K562 (cell line): ENCODE results near the gene RNLS. TPM values are rescaled to one million over a fixed set of nuclear protein-coding genes. Genes with fewer than 3 reads are reported as not detected.

ENCODE experiments used
- ATAC-seq: fragments of 200-7000 bp; cut with Tn5 transposase; 3 replicates; pipeline ENCODE4 v1.9.1; 2020; ENCODE audit warnings: moderate library complexity
- BruUV-seq: library from RNA; stranded (reverse); fragments of 400-500 nt; replicated peaks from 2 replicates; lab custom pipeline; 2021; lab: Mats Ljungman, UMichigan
- CTCF ChIA-PET: fragments of 300-600 bp; formaldehyde crosslinking; extraction: SDS; loops from one replicate; lab custom pipeline; 2021; ENCODE audit warnings: low intra/inter-chr PET ratio; lab: Yijun Ruan, JAX
- POLR2A ChIA-PET: fragments of 300-600, 350-650 bp; sonication (Branson Sonifier 250); formaldehyde crosslinking; extraction: SDS; loops from one replicate; lab custom pipeline; 2021; ENCODE audit warnings: antibody characterized with exemption, inconsistent platforms; lab: Yijun Ruan, JAX
- DNase-seq, 4 experiments: peaks; one replicate each; pipeline versions ENCODE4 v3.0.0 to v3.0.0-alpha.2; 2011 to 2018; ENCODE audit warnings: low spot score in 3 of 4, mixed read lengths in 3 of 4; ENCODE audit errors: extremely low read depth in 1 of 4
- FAIRE-seq: peaks from 2 replicates; lab custom pipeline; 2011; peaks lifted over from hg19 to GRCh38; lab: Jason Lieb, UNC
- H2AFZ ChIP-seq: 2 replicates; pipeline ENCODE4 v1.6.0; 2011; ENCODE audit warnings: low read depth, low read length, control low read depth, inconsistent platforms
- H3K27ac ChIP-seq: fragments of 200-600 bp; 3 replicates; pipeline ENCODE4 v1.8.0; 2011; ENCODE audit warnings: low read depth, mild to moderate bottlenecking, control low read depth, inconsistent platforms, low read length, moderate library complexity, mixed read lengths; ENCODE audit errors: extremely low read depth
- H3K27me3 ChIP-seq, 2 experiments: fragments of 300-600 bp in 1 of 2; 2 replicates in 1 of 2; 3 replicates in 1 of 2; pipeline versions ENCODE4 v1.6.0 to v1.8.0; 2011; ENCODE audit warnings: inconsistent platforms in 2 of 2, low read length in 2 of 2, mild to moderate bottlenecking in 1 of 2, mixed read lengths in 1 of 2, moderate library complexity in 1 of 2; ENCODE audit not compliant: control insufficient read depth in 2 of 2, insufficient read depth in 2 of 2
- H3K36me3 ChIP-seq: fragments of 300-600 bp; 3 replicates; pipeline ENCODE4 v1.8.0; 2011; ENCODE audit warnings: mild to moderate bottlenecking, low read length, inconsistent platforms; ENCODE audit not compliant: control insufficient read depth, insufficient read depth
- H3K4me1 ChIP-seq, 2 experiments: fragments of 200-600 bp in 1 of 2; replicated peaks in 1 of 2; 2 replicates in 1 of 2; 3 replicates in 1 of 2; pipeline versions ENCODE4 v1.5.1 to v1.8.0; 2011; ENCODE audit warnings: inconsistent platforms in 2 of 2, low read length in 2 of 2, mild to moderate bottlenecking in 1 of 2, mixed read lengths in 1 of 2, moderate library complexity in 1 of 2; ENCODE audit not compliant: control insufficient read depth in 2 of 2, insufficient read depth in 2 of 2
- H3K4me2 ChIP-seq: 2 replicates; pipeline ENCODE4 v1.6.1; 2011; ENCODE audit warnings: low read length, control low read depth, inconsistent platforms, mixed read lengths; ENCODE audit not compliant: insufficient read depth
- H3K4me3 ChIP-seq: fragments of 200-600 bp; sonication (generic), shearing (Covaris generic); 2 replicates; pipeline ENCODE4 v1.5.1; 2016; ENCODE audit warnings: control low read depth, inconsistent platforms
- H3K79me2 ChIP-seq: fragments of 200-600 bp; 3 replicates; pipeline ENCODE4 v1.8.0; 2011; ENCODE audit warnings: low read length, inconsistent platforms; ENCODE audit not compliant: control insufficient read depth, insufficient read depth
- H3K9ac ChIP-seq, 2 experiments: 2 replicates each; pipeline versions ENCODE4 v1.6.0 to v1.6.1; 2011; ENCODE audit warnings: low read depth in 2 of 2, low read length in 2 of 2, control low read depth in 1 of 2, inconsistent platforms in 1 of 2, mild to moderate bottlenecking in 1 of 2, mixed read lengths in 1 of 2; ENCODE audit not compliant: insufficient read depth in 1 of 2
- H3K9me1 ChIP-seq: one replicate; pipeline ENCODE4 v1.6.0; 2011; ENCODE audit warnings: inconsistent platforms, mild to moderate bottlenecking, low read length, moderate library complexity; ENCODE audit not compliant: control insufficient read depth, insufficient read depth
- H3K9me3 ChIP-seq: replicated peaks from 2 replicates; pipeline ENCODE4 v1.5.1; 2011; ENCODE audit warnings: low read depth, low read length, inconsistent platforms; ENCODE audit not compliant: control insufficient read depth, insufficient read depth
- H4K20me1 ChIP-seq: replicated peaks from 2 replicates; pipeline ENCODE4 v1.6.1; 2011; ENCODE audit warnings: low read length, inconsistent platforms, mixed read lengths; ENCODE audit not compliant: control insufficient read depth, insufficient read depth
- CCNT2 ChIP-seq: IDR thresholded peaks from 2 replicates; pipeline ENCODE4 v1.6.1; 2011; ENCODE audit warnings: borderline replicate concordance, low read depth, mild to moderate bottlenecking, moderate library complexity, mixed read lengths, low read length; ENCODE audit not compliant: insufficient read length; ENCODE audit errors: extremely low read depth
- DDX20 ChIP-seq: fragments of 450-650 bp; IDR thresholded peaks from 2 replicates; pipeline ENCODE4 v1.6.1; 2016; ENCODE audit warnings: missing genetic modification characterization, low read depth, mild to moderate bottlenecking, missing compliant biosample characterization, moderate library complexity
- NCOA1 ChIP-seq: fragments of 450-650 bp; IDR thresholded peaks from 2 replicates; pipeline ENCODE4 v1.6.1; 2016; ENCODE audit warnings: low read depth
- NEUROD1 ChIP-seq: fragments of 150-350 bp; IDR thresholded peaks from 2 replicates; pipeline ENCODE4 v1.6.1; 2014; ENCODE audit warnings: borderline replicate concordance, low read length, low read depth; ENCODE audit not compliant: partially characterized antibody
- PHF21A ChIP-seq: fragments of 450-650 bp; IDR thresholded peaks from 2 replicates; pipeline ENCODE4 v1.6.1; 2017; ENCODE audit warnings: low read depth, borderline replicate concordance
- RFX5 ChIP-seq: IDR thresholded peaks from 2 replicates; pipeline ENCODE4 v1.6.1; 2011; ENCODE audit warnings: low read depth, mild to moderate bottlenecking, improper control_type of control experiment, low read length
- WGBS: fragments of 100-300 bp; shearing (Covaris generic); methylation state at CpG from one replicate; pipeline ENCODE4 v1.1.6; 2016; ENCODE audit warnings: low coverage, mixed read lengths; ENCODE audit not compliant: insufficient coverage; ENCODE audit errors: missing lambda C conversion rate; 5-methylcytosine and 5-hydroxymethylcytosine counted together
- in situ Hi-C: fragments of 300-500 bp; cut with MboI; formaldehyde crosslinking; loops from 4 replicates; pipeline ENCODE4 v1.15.0; 2018; ENCODE audit warnings: inconsistent platforms, mixed read lengths
- intact Hi-C: fragments of 100-400 bp; cut with micrococcal nuclease; formaldehyde crosslinking; loops from 2 replicates; pipeline ENCODE4 v1.14.2; 2022
- polyA plus RNA-seq, 8 experiments: library from polyadenylated mRNA; depleted of rRNA in 4 of 8; stranded (reverse) in 5 of 8; unstranded in 3 of 8; fragments of >200 nt; fragmentation: Nextera tagmentation in 2 of 8; fragmentation: Illumina TruSeq in 1 of 8; extraction: Ambion mirVana in 2 of 8; extraction: Trizol in 1 of 8; gene quantifications; 2 replicates each; pipeline versions ENCODE4 v1.2.1 to v1.2.3, GENCODE V29; 2011 to 2014; ENCODE audit warnings: inconsistent platforms in 1 of 8, missing spikeins in 1 of 8
- total RNA-seq, 7 experiments: library from RNA; depleted of rRNA in 6 of 7; stranded (reverse); fragments of >200 nt in 6 of 7; fragmentation: Illumina TruSeq in 2 of 7; extraction: Trizol in 2 of 7; gene quantifications; 2 replicates each; pipeline versions ENCODE4 v1.2.1 to v1.2.3, GENCODE V29; 2011 to 2021; ENCODE audit warnings: low replicate concordance in 1 of 7

Gene RNLS
- total and polyA plus RNA-seq, 9 of the 15 experiments (the other 6 are each of a cell fraction or from before 2014, with no cell fraction given), result 0.14 to 0.72 (median 0.41) TPM; not detected in 3

DNA sequence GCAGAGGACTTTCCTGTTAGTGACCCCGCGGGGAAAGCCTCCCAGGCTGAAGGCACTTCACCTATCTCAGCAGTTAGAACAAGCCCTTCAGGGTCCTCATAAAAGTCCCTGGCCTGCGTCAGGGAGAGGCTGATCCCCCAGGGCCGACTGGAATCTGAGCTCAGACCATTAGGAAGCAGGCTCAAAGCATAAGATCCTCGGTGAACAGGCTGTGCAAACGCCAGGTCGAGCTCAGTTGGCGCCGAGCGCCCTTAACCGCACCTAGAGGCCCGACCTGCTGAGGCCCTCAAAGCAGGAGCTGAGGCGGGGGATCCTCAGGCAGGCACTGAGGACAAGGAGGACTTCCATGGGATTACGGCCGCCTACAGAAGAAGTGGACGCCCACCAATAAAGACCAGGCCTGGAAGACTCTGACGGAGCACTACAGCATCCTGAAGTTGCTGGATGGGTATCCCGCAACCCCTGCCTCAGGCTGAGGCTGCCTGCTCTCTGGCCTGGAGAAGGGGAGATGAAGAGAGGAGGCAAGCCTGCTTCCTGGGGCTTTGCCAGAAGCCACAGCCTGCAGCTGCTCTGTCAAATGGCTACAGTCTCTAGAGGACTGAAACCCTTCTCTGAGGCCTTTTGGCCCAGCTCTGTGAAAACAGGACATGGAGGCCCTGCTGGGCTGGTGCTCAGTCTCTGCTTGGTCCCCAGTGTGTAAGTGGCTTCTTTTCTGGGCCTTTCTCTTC lies 33.3 kb upstream of the RNLS start:
- Histone ChIP-seq H3K27ac (no peak overlapping the region), H3K79me2 (no peaks in the 10 kb centered on the region), H3K4me1 (no peaks in the 10 kb centered on the region), H4K20me1 (no peaks in the 10 kb centered on the region), H2AFZ (no peak overlapping the region), H3K9me1 (no peaks in the 10 kb centered on the region), H3K36me3 (no peaks in the 10 kb centered on the region), H3K27me3 (no peaks in the 10 kb centered on the region), H3K4me2 (no peak overlapping the region), H3K9me3 (no peaks in the 10 kb centered on the region), H3K4me3 (no peak overlapping the region), H3K9ac (no peak overlapping the region)
- intact Hi-C loops (no loop called here), in situ Hi-C loops (no loop called here)
- no TSS peak for BruUV-seq
- TF ChIP-seq PHF21A (no peak), CCNT2 (no peak), NCOA1 (no peak), RFX5 (no peak), DDX20 (no peak), NEUROD1 (no peak)
- no peak for ATAC-seq
- ChIA-PET POLR2A (no interaction called here), CTCF (no interaction called here)
- DNase-seq, result no peak
- FAIRE-seq, result no peak
- WGBS, result 2% methylated on average over 12 of the region's 18 CpGs
